Calu3 (cell line): ENCODE data around the gene UAP1L1. TPM values are rescaled to one million over a fixed set of nuclear protein-coding genes. Genes with fewer than 3 reads are reported as not detected.

ENCODE experiments used
- BruUV-seq: library from RNA; stranded (reverse); fragments of 400-500 nt; replicated peaks from 2 replicates; lab custom pipeline; 2021; lab: Mats Ljungman, UMichigan
- CTCF ChIA-PET: fragments of 300-600 bp; sonication (Branson Sonifier 250); formaldehyde crosslinking; loops from one replicate; lab custom pipeline; 2022; ENCODE audit warnings: antibody characterized with exemption; lab: Charles Lee
- DNase-seq: peaks from one replicate; pipeline ENCODE4 v3.0.0; 2022
- H3K27ac Mint-ChIP-seq: one replicate; pipeline ENCODE4 v1.8.0; 2022; ENCODE audit warnings: mixed read lengths; ENCODE audit not compliant: unreplicated experiment
- H3K27me3 Mint-ChIP-seq: one replicate; pipeline ENCODE4 v1.8.0; 2022; ENCODE audit warnings: mixed read lengths; ENCODE audit not compliant: unreplicated experiment
- H3K36me3 Mint-ChIP-seq: one replicate; pipeline ENCODE4 v1.8.0; 2022; ENCODE audit warnings: mild to moderate bottlenecking, moderate library complexity, mixed read lengths; ENCODE audit not compliant: insufficient read depth, unreplicated experiment
- H3K4me1 Mint-ChIP-seq: one replicate; pipeline ENCODE4 v1.8.0; 2022; ENCODE audit warnings: mild to moderate bottlenecking, low read depth, mixed read lengths; ENCODE audit not compliant: unreplicated experiment
- H3K4me3 Mint-ChIP-seq: one replicate; pipeline ENCODE4 v1.8.0; 2022; ENCODE audit warnings: mild to moderate bottlenecking, low read depth, moderate library complexity, mixed read lengths; ENCODE audit not compliant: unreplicated experiment
- H3K9me3 Mint-ChIP-seq: one replicate; pipeline ENCODE4 v1.8.0; 2022; ENCODE audit warnings: low read depth, mixed read lengths; ENCODE audit not compliant: unreplicated experiment
- intact Hi-C: fragments of 100-400 bp; cut with micrococcal nuclease; formaldehyde crosslinking; loops from one replicate; pipeline ENCODE4 v1.10.0; 2022; ENCODE audit not compliant: unreplicated experiment
- total RNA-seq: library from RNA; stranded (reverse); gene quantifications from 2 replicates; pipeline ENCODE4 v1.2.3, GENCODE V29; 2022
- TF ChIP-seq, protein P1 (sequence below): fragments of 200-600 bp; IDR thresholded peaks from one replicate; pipeline ENCODE4 v1.8.0; 2022; ENCODE audit warnings: antibody characterized with exemption; ENCODE audit not compliant: unreplicated experiment

UAP1L1 gene
- total RNA-seq, 1 experiment from 2014 or later = 9.1 TPM

DNA sequence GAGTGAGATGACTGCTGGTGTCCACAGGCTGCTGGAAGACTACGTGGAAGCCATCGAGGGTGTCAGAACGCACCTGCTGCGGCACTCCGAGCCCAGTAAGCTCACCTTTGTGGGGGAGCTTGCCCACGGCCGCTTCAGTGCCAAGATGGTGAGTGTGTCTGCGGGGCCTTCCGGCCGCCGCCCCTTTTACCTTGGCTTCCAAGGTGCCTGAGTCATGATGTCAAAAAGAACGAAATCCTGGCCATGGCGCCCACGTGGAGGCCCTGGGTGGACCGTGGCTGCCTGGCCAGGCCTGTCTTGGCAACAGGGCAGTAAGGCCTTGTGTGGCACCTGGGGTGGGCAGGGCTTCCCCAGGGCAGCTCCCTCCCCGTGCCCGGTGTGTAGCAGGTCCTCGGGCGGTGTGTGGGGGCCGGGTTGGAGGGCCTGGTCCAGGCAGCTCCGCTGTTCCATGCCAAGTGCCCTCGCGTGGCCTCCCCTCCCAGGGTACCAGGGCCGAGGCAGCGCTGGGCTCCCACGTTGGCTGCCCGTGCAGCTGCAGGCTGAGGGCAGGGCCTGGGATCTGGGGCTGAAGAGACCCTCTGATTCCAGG, 29.4 kb downstream of the UAP1L1 start:
- TF ChIP-seq, protein P1, sequence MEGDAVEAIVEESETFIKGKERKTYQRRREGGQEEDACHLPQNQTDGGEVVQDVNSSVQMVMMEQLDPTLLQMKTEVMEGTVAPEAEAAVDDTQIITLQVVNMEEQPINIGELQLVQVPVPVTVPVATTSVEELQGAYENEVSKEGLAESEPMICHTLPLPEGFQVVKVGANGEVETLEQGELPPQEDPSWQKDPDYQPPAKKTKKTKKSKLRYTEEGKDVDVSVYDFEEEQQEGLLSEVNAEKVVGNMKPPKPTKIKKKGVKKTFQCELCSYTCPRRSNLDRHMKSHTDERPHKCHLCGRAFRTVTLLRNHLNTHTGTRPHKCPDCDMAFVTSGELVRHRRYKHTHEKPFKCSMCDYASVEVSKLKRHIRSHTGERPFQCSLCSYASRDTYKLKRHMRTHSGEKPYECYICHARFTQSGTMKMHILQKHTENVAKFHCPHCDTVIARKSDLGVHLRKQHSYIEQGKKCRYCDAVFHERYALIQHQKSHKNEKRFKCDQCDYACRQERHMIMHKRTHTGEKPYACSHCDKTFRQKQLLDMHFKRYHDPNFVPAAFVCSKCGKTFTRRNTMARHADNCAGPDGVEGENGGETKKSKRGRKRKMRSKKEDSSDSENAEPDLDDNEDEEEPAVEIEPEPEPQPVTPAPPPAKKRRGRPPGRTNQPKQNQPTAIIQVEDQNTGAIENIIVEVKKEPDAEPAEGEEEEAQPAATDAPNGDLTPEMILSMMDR = no peak
- BruUV-seq = no TSS peak
- Mint-ChIP-seq H3K9me3 (no peaks in the 10 kb centered on the region), H3K36me3 (peaks cover 20% of the 10 kb centered on the region), H3K27me3 (no peaks in the 10 kb centered on the region), H3K27ac (no peak overlapping the region), H3K4me3 (no peak overlapping the region), H3K4me1 (no peaks in the 10 kb centered on the region)
- DNase-seq = no peak
- CTCF ChIA-PET = no interaction called here
- intact Hi-C loops = no loop called here

DNA sequence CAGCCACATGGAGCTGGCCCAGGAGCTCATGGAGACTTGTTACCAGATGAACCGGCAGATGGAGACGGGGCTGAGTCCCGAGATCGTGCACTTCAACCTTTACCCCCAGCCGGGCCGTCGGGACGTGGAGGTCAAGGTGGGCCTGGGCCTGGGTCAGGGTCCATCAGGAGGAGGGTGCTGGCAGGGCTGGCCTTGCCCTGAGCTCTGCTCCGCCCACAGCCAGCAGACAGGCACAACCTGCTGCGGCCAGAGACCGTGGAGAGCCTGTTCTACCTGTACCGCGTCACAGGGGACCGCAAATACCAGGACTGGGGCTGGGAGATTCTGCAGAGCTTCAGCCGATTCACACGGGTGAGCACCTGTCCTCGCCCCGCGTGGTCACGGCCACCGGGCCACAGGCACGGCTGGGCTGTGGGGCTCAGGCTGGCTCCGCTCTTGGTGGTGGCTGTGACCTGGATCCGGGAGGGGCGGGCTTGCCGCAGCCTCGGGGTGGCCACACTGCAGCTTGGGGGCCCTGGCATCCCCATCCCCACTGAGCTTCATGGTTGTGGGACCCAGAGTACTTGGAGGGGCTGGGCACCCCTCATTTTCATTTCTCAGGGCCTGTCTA, 30.1 kb downstream of the UAP1L1 start:
- no peak overlapping the region for H3K4me3 Mint-ChIP-seq
- CTCF ChIA-PET = no interaction called here
- no peak for DNase-seq
- TF ChIP-seq, protein P1 = no peak
- no peak overlapping the region for H3K27ac Mint-ChIP-seq
- H3K9me3 Mint-ChIP-seq = no peaks in the 10 kb centered on the region
- intact Hi-C loops = no loop called here
- BruUV-seq = no TSS peak
- peaks cover 20% of the 10 kb centered on the region for H3K36me3 Mint-ChIP-seq
- H3K4me1 Mint-ChIP-seq = no peaks in the 10 kb centered on the region
- no peaks in the 10 kb centered on the region for H3K27me3 Mint-ChIP-seq

DNA sequence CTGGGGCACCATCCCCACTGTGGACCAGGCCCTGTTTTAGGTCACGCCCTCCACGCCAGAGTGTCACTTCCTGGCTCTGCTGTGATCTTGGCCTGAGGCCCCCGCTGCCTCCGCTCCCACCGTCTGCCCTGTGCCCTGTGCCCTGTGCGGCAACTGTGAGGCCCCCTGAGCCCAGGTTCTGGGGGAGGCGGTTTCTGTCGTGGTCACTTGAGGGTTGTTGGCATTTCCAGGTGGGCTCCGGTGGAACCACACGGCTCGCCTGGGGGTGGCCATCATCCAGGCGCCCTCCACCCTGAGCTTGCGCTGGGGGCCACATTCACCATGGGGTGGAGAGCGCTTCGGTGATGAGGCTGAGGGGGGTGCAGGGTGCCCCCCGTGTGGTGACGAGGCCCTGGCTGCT, 30.7 kb downstream of the UAP1L1 start:
- no peaks in the 10 kb centered on the region for H3K9me3 Mint-ChIP-seq

DNA sequence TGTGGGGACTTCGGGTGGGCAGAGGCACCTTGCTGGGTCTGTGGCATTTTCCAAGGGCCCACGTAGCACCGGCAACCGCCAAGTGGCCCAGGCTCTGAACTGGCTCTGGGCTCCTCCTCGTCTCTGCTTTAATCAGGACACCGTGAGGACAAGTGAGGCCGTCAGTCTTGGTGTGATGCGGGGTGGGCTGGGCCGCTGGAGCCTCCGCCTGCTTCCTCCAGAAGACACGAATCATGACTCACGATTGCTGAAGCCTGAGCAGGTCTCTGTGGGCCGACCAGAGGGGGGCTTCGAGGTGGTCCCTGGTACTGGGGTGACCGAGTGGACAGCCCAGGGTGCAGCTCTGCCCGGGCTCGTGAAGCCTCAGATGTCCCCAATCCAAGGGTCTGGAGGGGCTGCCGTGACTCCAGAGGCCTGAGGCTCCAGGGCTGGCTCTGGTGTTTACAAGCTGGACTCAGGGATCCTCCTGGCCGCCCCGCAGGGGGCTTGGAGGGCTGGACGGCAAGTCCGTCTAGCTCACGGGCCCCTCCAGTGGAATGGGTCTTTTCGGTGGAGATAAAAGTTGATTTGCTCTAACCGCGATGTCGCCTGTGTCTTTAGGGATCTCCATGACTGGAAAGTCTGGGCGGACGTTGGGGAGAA, 31.4 kb downstream of the UAP1L1 start:
- CTCF ChIA-PET = no interaction called here
- intact Hi-C loops = no loop called here
- no TSS peak for BruUV-seq
- TF ChIP-seq, protein P1 = no peak
- Mint-ChIP-seq H3K9me3 (no peaks in the 10 kb centered on the region), H3K4me1 (no peaks in the 10 kb centered on the region), H3K4me3 (no peak overlapping the region), H3K27me3 (no peaks in the 10 kb centered on the region), H3K36me3 (peaks cover 24% of the 10 kb centered on the region), H3K27ac (no peak overlapping the region)
- DNase-seq = no peak

More for the DNA sequence above, 30.7 kb downstream of the UAP1L1 start:
- Mint-ChIP-seq H3K27ac (no peak overlapping the region), H3K36me3 (peaks cover 20% of the 10 kb centered on the region), H3K27me3 (no peaks in the 10 kb centered on the region), H3K4me3 (no peak overlapping the region), H3K4me1 (no peaks in the 10 kb centered on the region)
- intact Hi-C loops = no loop called here
- no TSS peak for BruUV-seq
- no peak for DNase-seq
- TF ChIP-seq, protein P1 = no peak
- CTCF ChIA-PET = no interaction called here
